ENCODE measurements around the gene PM20D2.

The PM20D2 gene

DNA sequence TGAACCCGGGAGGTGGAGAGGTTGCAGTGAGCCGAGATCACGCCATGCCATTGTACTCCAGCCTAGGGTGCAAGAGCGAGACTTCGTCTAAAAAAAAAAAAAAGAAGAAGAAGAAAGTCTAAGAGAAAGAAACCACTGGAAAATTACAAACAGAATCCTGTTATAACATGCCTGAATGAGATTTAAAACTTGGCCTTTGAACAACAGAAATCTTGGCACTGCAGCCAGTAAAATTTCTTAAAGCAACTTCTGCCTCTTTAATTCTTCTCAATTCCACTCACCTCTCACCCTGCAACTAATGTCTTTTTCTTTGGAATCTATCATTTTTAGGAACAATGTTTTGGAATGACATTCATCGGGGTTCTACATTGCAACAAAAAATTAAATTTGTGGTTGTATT is 26.3 kb downstream of the PM20D2 start:
- H3K27me3 Mint-ChIP-seq = no peaks in the 10 kb centered on the region
- H3K4me3 Mint-ChIP-seq = no peak overlapping the region
- H3K27ac Mint-ChIP-seq = no peak overlapping the region
- H3K9me3 Mint-ChIP-seq (ENCODE audit: low read depth) = no peaks in the 10 kb centered on the region
- H3K36me3 Mint-ChIP-seq = no peaks in the 10 kb centered on the region
- H3K4me1 Mint-ChIP-seq (ENCODE audit: low read depth) = no peaks in the 10 kb centered on the region

GRCh38 chr6:89173634-89174033 is 27.8 kb downstream of the PM20D2 start:
- no peak overlapping the region for H3K27ac Mint-ChIP-seq
- H3K9me3 Mint-ChIP-seq (ENCODE audit: low read depth) = no peaks in the 10 kb centered on the region

GRCh38 chr6:89180112-89180511 is 34.3 kb downstream of the PM20D2 start:
- H3K36me3 Mint-ChIP-seq = no peaks in the 10 kb centered on the region
- H3K4me1 Mint-ChIP-seq (ENCODE audit: low read depth) = no peaks in the 10 kb centered on the region
- H3K27me3 Mint-ChIP-seq = peaks cover 12% of the 10 kb centered on the region
- H3K9me3 Mint-ChIP-seq (ENCODE audit: low read depth) = no peaks in the 10 kb centered on the region
- H3K4me3 Mint-ChIP-seq = no peak overlapping the region
- no peak overlapping the region for H3K27ac Mint-ChIP-seq

More at GRCh38 chr6:89173634-89174033, 27.8 kb downstream of the PM20D2 start:
- Mint-ChIP-seq H3K4me3 (no peak overlapping the region), H3K36me3 (no peaks in the 10 kb centered on the region), H3K4me1 (ENCODE audit: low read depth) (no peaks in the 10 kb centered on the region), H3K27me3 (peaks cover 1% of the 10 kb centered on the region)

DNA sequence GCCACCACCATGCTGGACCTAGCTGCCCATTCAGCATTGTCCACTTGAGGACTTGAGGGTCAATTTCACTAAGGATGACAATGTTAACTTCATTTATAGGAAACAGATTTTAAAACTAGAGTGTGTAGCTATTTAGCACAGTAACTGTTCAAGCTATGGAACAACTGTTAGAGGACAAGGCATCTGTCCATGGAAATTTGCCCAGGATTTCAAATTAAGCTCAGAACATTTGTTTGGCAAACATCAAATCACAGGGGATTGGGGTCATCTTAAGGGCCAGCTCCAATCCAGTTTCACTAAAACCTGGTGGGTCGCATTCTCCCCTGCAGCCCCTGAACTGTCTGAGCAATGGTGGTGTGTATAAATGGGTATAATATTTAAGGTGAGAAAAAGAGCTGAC is 35.1 kb downstream of the PM20D2 start:
- Mint-ChIP-seq H3K4me1 (ENCODE audit: low read depth) (no peaks in the 10 kb centered on the region), H3K27me3 (peaks cover 12% of the 10 kb centered on the region), H3K4me3 (no peak overlapping the region), H3K27ac (no peak overlapping the region), H3K9me3 (ENCODE audit: low read depth) (no peaks in the 10 kb centered on the region), H3K36me3 (no peaks in the 10 kb centered on the region)

GRCh38 chr6:89183294-89183693 is 37.4 kb downstream of the PM20D2 start:
- Mint-ChIP-seq H3K4me1 (ENCODE audit: low read depth) (no peaks in the 10 kb centered on the region), H3K27me3 (peaks cover 12% of the 10 kb centered on the region), H3K9me3 (ENCODE audit: low read depth) (no peaks in the 10 kb centered on the region), H3K27ac (no peak overlapping the region), H3K36me3 (no peaks in the 10 kb centered on the region), H3K4me3 (no peak overlapping the region)

DNA sequence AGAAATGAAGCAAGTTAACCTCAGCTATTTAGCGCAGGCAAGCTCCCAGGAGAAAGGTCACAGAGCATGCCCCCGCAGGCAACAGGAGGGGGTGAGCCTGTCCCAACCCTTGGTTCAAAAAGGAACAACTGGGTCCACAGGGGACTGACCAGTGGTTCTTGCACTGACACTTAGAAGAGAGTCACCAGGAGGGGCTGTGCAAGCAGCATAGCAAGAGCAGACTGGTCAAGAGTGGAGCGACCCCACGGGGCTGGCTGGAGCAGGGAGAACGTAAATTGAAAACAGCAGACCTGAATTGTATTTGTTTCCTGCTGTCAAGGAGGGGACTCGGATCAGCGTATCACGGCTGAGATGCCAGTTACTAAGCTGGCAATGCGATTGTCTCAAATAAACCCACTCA is 38.5 kb downstream of the PM20D2 start:
- H3K4me1 Mint-ChIP-seq (ENCODE audit: low read depth) = no peaks in the 10 kb centered on the region
- no peaks in the 10 kb centered on the region for H3K9me3 Mint-ChIP-seq (ENCODE audit: low read depth)
- no peak overlapping the region for H3K4me3 Mint-ChIP-seq
- no peak overlapping the region for H3K27ac Mint-ChIP-seq
- H3K36me3 Mint-ChIP-seq = no peaks in the 10 kb centered on the region
- peaks cover 11% of the 10 kb centered on the region for H3K27me3 Mint-ChIP-seq

- Mint-ChIP-seq H3K9me3 (ENCODE audit: low read depth) (no peaks in the 10 kb centered on the region), H3K36me3 (no peaks in the 10 kb centered on the region), H3K4me1 (ENCODE audit: low read depth) (no peaks in the 10 kb centered on the region), H3K27ac (no peak overlapping the region), H3K4me3 (no peak overlapping the region), H3K27me3 (peaks cover 9% of the 10 kb centered on the region)
Observed at GRCh38 chr6:89186762-89187161, 40.9 kb downstream of the PM20D2 start.

DNA sequence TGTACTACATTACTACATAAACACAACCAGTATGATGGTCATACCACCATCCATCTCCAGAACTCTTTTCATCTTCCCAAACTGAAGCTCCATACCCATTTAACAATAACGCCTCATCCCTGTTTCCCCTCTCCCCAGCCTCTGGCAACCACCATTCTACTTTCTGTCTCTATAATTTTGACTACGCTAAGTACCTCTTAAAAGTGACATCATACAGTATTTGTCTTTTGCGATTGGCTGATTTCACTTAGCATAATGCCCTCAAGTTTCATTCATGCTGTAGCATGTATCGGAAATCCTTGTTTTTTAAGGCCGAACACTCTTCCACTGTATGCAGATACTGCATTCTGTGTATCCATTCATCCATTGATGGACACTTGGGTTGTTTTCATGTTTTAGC is 41.6 kb downstream of the PM20D2 start:
- H3K36me3 Mint-ChIP-seq = no peaks in the 10 kb centered on the region
- no peak overlapping the region for H3K27ac Mint-ChIP-seq
- peaks cover 8% of the 10 kb centered on the region for H3K27me3 Mint-ChIP-seq
- no peaks in the 10 kb centered on the region for H3K9me3 Mint-ChIP-seq (ENCODE audit: low read depth)
- no peak overlapping the region for H3K4me3 Mint-ChIP-seq
- no peaks in the 10 kb centered on the region for H3K4me1 Mint-ChIP-seq (ENCODE audit: low read depth)

DNA sequence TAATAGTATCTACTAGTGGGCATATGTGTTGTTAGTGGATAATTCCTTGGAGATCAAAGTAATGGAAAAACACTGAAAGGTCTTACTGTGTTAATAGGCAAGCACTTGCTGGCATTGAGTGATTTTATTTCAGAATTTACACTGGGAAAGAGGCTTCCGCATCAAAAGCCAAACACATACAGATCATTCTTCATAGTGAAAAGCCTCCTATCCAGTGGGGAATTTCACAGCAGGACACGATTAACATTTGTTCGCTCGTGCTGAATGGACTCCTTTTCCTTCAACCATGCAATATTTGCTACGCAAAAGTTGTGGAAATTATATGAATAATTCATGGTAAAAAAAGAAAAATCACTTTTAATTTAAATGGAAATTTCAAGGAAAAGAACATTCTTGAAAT is 44.9 kb downstream of the PM20D2 start:
- Mint-ChIP-seq H3K36me3 (peaks cover 2% of the 10 kb centered on the region), H3K9me3 (ENCODE audit: low read depth) (peaks cover 6% of the 10 kb centered on the region), H3K4me3 (no peak overlapping the region), H3K27ac (no peak overlapping the region), H3K4me1 (ENCODE audit: low read depth) (no peaks in the 10 kb centered on the region), H3K27me3 (no peaks in the 10 kb centered on the region)

- Mint-ChIP-seq H3K27ac (no peak overlapping the region), H3K9me3 (ENCODE audit: low read depth) (peaks cover 6% of the 10 kb centered on the region), H3K27me3 (no peaks in the 10 kb centered on the region), H3K36me3 (peaks cover 4% of the 10 kb centered on the region), H3K4me3 (no peak overlapping the region), H3K4me1 (ENCODE audit: low read depth) (no peaks in the 10 kb centered on the region)
Observed at GRCh38 chr6:89194559-89194958, 48.7 kb downstream of the PM20D2 start.

DNA sequence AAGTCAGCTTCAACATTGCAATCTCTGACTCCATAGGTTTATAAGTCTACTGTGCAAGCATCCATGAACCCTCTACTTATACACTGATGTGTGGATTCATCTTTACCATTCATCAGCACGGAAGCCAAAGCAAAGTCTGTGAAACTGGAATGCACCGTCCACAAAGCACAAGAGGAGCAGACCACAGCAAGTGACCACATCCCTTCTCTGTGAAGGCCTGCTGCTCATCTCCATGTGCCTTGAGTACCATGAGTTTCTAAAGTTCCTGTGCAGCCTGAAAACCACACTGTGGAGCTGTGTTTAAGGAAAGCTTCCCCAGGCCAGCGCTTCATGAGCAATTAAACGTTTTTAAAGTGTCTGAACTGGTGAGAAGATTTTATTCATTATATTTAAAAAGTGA is 51.3 kb downstream of the PM20D2 start:
- Mint-ChIP-seq H3K4me1 (ENCODE audit: low read depth) (no peaks in the 10 kb centered on the region), H3K9me3 (ENCODE audit: low read depth) (peaks cover 6% of the 10 kb centered on the region), H3K4me3 (no peak overlapping the region), H3K36me3 (peaks cover 4% of the 10 kb centered on the region), H3K27me3 (no peaks in the 10 kb centered on the region), H3K27ac (no peak overlapping the region)

- Mint-ChIP-seq H3K27me3 (no peaks in the 10 kb centered on the region), H3K36me3 (peaks cover 4% of the 10 kb centered on the region), H3K9me3 (ENCODE audit: low read depth) (peaks cover 6% of the 10 kb centered on the region), H3K27ac (no peak overlapping the region), H3K4me1 (ENCODE audit: low read depth) (no peaks in the 10 kb centered on the region), H3K4me3 (no peak overlapping the region)
Observed at GRCh38 chr6:89198235-89198634, 52.4 kb downstream of the PM20D2 start.

GRCh38 chr6:89199579-89199978 is 53.7 kb downstream of the PM20D2 start:
- Mint-ChIP-seq H3K4me3 (no peak overlapping the region), H3K36me3 (peaks cover 4% of the 10 kb centered on the region), H3K9me3 (ENCODE audit: low read depth) (peaks cover 3% of the 10 kb centered on the region), H3K4me1 (ENCODE audit: low read depth) (no peaks in the 10 kb centered on the region), H3K27me3 (no peaks in the 10 kb centered on the region), H3K27ac (no peak overlapping the region)

DNA sequence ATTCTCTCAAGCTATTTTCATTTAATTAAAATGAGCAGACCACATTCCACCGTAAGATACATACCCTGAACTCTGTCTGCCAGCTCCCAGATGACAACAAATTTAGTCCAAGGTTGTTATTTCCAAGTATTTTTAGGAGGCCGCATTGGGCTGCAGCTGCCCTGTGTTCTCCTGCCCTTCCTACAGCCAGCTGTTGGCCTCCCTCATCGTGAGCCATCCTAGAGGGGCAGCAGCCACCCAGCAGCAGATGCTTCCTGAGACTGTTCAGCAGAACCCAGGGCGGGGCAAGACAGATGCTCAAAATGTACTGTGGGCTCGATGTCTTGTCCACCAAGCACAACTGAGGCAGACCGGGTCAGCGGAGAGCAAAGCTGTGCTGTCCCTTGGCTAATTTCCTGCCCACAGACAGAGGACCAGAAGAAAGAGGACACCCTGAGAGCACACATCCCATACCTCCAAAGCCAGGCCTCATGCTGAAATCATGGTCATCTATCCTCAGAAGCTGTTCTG is 54.9 kb downstream of the PM20D2 start:
- Mint-ChIP-seq H3K9me3 (ENCODE audit: low read depth) (no peaks in the 10 kb centered on the region), H3K27me3 (no peaks in the 10 kb centered on the region), H3K36me3 (peaks cover 2% of the 10 kb centered on the region), H3K4me3 (no peak overlapping the region), H3K27ac (no peak overlapping the region), H3K4me1 (ENCODE audit: low read depth) (no peaks in the 10 kb centered on the region)

- no peaks in the 10 kb centered on the region for H3K27me3 Mint-ChIP-seq
- H3K4me1 Mint-ChIP-seq (ENCODE audit: low read depth) = no peaks in the 10 kb centered on the region
- H3K4me3 Mint-ChIP-seq = no peak overlapping the region
- no peaks in the 10 kb centered on the region for H3K9me3 Mint-ChIP-seq (ENCODE audit: low read depth)
- no peaks in the 10 kb centered on the region for H3K36me3 Mint-ChIP-seq
- no peak overlapping the region for H3K27ac Mint-ChIP-seq
Observed at GRCh38 chr6:89204096-89204495, 58.2 kb downstream of the PM20D2 start.

DNA sequence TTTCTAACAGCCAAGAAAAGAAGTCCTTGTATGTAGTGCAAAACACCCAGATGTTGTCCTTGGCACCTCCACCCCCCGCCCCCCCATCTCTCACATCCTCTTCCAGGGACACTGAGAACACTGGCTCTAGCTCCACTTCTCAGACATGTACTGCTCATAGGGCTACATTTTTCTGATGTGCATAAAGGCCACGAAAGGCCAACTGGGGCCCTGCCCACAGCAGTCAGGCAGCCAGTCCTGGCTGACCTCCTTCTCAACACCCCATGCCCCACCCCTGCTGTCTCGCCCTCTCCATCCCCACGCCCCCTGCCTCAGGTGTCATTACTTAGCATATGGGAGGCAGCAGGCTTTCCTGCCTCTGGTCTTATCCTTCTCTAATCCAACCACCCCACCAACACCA is 60.0 kb downstream of the PM20D2 start:
- H3K36me3 Mint-ChIP-seq = no peaks in the 10 kb centered on the region
- H3K9me3 Mint-ChIP-seq (ENCODE audit: low read depth) = no peaks in the 10 kb centered on the region
- H3K4me3 Mint-ChIP-seq = no peak overlapping the region
- no peaks in the 10 kb centered on the region for H3K4me1 Mint-ChIP-seq (ENCODE audit: low read depth)
- H3K27ac Mint-ChIP-seq = no peak overlapping the region
- H3K27me3 Mint-ChIP-seq = no peaks in the 10 kb centered on the region
